Activated naive CD8-positive, alpha-beta T cell treated with anti-CD3 and anti-CD28 coated beads, Interleukin-2, amount 50 U/mL, for 16 hours (primary cell): ENCODE results near the gene PDZD8.
"Not testable (repeated sequence)": the region's sequence is repeated elsewhere in the genome, so short reads cannot be mapped to it uniquely, and the experiment has no call there.

Experiments used
- DNase-seq: peaks from one replicate; pipeline ENCODE4 v3.0.0-alpha.2; 2020; ENCODE audit warnings: low read depth, low spot score

PDZD8 gene

DNA sequence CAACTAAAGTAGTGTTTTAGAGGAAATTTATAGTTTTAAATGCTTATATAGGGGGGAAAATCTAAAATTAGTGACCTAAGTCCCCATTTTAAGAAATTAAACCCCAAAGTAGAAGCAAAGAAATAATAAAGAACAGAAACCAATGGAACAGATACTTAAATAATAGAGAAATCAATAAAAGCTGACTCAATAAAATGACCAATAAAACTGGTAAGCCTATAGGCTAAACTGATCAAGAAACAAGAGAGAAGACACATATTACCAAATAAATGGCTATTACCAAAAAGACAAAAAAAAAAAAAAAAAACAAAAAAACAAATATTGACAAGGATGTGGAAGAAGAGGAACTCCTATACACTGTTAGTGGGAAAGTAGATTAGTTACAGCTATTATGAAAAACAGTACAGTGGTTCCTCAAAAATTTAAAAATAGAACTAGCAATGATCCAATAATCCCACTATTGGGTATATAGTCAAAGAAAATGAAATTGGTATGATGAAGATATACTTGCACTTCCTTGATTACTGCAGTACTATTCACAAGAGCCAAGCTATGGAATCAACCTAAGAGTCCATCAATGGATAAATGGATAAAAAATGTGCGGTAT is 81.1 kb downstream of the PDZD8 start:
- no peak for DNase-seq

DNA sequence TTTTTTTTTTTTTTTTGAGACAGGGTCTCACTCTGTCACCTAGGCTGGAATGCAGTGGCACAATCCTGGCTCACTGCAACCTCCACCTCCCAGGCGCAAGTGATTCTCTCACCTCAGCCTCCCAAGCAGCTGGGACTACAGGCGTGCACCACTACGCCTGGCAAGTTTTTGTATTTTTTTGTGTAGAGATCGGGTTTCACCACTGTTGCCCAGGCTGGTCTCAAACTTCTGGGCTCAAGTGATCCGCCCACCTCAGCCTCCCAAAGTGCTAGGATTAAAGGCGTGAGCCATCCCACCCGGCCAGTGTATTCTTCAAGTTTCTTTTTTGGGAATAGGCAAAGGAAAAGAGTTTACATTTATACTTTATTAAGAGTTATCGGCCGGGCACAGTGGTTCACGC is 84.4 kb downstream of the PDZD8 start:
- not testable (repeated sequence) for DNase-seq

DNA sequence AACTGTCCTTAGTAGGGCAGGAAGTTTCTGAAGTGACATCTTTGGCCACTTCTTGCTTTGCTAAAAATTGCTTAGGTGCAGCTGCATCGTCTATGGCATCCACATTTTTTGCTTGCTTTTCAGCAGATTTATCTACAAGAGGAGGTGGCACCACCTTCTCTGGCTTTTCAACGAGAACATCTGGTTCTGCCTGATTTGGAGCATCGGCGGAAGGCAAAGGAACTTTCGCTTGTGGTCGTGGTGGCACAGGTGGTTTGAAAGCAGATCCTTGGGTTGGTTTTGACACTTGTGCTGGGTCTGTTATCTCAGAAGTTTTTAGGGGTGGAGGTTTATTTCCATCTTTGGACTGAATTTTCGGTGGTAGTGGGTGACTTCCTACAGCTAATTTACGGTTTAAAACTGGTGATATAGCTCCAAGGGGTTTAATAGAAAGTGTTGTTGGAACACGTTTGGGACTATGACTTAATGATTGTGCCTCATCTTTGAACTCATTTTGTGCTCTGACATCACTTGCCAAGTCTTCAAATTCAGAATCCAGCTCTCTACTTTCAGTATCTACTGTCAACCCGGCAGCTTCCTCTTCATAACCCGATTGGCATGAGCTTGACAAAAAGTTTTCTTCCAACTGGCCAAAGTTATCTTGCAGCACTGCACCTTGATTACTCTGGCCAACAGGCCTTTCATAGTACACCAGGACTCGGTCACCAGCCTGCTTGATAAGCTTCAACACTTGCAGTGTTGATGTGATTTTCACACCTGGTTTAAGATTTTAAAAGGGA is 90.3 kb downstream of the PDZD8 start:
- DNase-seq: no peak

GRCh38 chr10:117277675-117278074 is 97.6 kb downstream of the PDZD8 start:
- no peak for DNase-seq

DNA sequence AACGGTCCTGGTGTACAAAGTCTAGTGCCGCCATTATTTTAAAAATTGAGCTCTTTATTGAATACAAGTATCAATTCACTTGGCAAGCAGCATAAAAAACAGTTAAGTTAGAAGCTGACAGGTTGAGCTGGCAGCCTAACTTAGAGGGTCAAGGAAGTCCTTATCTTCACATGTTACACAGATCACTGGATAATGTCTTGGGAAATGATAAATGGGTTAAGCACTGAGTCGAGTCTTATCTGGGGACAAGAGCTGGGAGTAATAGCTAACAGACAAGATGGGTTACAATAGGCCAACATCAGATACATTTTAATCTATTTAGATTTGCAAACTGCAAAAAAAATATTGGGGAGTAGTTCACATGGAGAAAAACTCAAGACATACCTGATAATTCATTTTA is 100.1 kb downstream of the PDZD8 start:
- no peak for DNase-seq

GRCh38 chr10:117274509-117274908 is 100.7 kb downstream of the PDZD8 start:
- no peak for DNase-seq

DNA sequence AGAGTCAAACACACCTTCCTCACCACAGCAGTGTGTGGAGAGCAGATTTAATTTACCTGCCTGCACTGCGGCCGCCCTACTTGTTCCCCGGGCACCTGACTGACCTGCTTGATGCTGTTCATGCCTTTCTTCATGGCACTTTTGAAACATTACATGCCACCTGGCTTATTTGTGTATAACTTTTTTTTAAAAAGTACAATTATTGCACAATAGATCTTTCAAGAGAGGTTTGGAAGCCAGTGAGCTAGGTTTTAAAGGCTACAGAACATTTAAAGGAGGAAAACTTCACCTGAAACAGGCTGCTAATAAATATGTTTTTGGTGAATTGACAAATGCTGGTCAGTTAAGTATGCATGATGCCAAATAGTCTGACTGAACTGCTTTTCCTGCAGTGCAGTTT is 101.3 kb downstream of the PDZD8 start:
- DNase-seq: no peak

DNA sequence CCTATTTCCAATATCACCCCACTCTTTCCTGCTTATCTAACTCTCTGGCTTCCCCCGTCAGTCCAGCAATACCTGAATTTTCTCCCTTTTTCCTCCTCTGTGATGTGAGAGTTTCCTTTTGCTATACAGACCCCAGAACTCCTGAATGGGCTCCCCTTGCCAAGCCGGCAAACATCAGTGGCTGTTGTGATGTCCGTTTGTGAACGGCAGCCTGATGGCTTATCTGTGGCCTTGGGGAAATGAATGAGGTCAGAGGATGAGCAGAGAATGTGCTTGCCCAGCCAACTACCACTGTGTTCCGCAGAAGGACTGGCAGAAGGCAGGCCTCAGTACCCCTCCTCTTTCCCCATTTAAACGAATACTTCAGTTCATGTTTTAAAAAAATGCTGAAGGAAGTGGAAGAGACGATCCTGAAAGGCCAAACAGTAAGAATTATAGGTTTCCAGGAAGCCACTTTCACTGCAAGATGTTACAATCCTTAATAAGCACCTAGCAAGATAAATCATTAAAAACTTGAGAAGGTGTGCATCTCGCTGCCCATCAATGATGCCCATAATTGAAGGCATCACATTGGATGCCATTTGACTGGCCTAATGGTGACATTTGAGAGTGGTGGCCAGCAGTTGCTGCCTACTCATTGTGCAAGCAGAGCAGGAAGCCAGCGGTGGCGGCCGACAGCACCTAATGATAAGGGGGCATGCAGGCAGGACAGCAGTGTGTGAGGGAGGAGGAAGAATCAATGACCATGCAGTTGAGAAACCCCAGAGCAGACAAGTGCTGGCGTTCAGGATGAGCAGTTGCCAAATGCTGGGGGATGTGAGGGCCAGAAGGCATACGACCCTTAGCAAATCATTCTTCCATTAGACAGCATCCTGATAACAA is 102.8 kb downstream of the PDZD8 start:
- DNase-seq: no peak

DNA sequence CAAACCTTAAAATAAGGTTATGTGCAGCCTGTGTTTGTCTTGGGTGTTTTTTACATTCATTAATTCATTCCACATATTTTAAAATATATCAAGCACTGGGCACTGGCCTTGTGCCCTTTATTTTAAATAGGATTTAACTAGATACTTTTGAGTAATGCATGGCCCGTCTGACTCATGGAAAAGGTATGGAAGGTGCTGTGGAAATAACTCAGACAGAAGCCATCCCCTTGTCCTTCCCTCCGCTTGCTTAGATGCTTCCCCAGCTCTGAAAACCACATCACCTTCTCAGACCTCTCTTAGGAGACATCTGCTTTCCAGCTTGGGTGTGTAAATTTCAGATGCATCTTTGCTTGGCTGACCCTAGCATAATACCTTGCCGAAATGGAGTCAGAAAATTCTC is 103.8 kb downstream of the PDZD8 start:
- DNase-seq: no peak

DNA sequence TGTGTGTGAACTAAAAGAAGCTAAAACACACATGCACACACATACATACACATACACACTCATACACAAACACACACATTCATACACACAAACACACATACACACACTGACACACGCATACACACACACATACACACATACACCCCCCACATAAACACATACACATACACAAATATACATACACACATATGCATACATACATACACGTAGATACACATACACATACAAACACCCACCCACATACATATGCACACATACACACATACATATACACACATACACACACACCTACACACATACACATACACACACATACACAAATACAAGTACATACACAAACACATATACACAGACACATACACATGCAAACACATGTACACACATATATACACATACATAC is 106.3 kb downstream of the PDZD8 start:
- no peak for DNase-seq

DNA sequence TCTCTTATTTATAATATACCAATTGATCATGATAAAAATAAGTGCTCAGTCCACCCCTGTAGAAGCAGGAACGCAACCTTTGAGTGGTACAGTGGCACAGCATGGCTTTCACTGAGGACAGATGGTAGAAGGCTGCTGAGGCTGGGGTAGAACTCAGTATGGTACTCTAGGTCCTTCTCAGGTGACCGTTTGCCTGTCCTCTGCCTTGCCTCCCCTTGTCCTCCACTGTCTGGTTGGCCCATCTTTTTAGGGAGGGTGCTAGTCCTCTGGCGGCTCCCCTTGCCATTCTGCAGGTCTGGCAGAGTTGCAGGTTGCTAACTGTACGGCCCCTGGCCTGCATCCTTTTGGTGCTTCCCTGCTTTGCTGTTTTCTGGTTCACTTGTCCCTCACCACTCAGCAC is 107.0 kb downstream of the PDZD8 start:
- DNase-seq: no peak

DNA sequence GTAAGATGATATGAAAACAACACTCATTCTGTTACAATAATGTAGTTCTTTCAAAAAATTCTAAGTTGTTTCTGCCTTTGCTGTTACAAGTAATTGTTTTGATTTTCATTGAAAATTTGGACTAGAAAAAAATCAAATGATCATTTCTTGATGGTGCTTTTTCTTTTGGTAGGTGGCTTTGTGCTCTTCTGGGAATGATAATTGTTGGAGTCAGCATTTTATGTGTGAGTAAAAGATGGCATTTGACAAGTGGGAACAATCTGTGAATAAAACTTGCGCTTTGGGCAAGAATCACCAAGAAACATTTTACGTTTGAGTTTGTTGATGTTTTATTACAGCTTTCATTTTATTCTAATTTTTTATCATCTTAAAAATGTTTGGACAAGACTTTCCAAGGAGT is 108.4 kb downstream of the PDZD8 start:
- no peak for DNase-seq

- no peak for DNase-seq
Measured at GRCh38 chr10:117266400-117266799, 108.8 kb downstream of the PDZD8 start.

DNA sequence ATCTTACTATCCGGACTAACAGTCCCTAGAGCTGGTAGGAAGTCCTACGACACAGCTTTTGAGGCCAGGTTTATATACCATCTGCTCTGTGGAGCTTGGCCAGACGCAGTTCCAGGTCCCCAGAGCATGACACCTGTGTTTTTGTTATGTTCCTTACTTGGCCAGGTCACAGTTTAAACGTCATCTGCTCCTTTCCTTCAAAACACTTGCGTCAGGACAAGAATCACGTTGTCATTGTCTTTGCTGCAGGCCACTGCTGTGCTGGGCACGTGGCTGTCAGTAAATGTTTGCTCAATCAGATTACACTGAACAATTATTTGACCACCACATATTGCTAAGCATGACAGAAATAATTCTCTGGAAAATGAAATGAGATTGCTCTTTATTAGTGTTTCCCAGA is 110.5 kb downstream of the PDZD8 start:
- no peak for DNase-seq

- no peak for DNase-seq
Measured at GRCh38 chr10:117262903-117263293, 112.3 kb downstream of the PDZD8 start.

DNA sequence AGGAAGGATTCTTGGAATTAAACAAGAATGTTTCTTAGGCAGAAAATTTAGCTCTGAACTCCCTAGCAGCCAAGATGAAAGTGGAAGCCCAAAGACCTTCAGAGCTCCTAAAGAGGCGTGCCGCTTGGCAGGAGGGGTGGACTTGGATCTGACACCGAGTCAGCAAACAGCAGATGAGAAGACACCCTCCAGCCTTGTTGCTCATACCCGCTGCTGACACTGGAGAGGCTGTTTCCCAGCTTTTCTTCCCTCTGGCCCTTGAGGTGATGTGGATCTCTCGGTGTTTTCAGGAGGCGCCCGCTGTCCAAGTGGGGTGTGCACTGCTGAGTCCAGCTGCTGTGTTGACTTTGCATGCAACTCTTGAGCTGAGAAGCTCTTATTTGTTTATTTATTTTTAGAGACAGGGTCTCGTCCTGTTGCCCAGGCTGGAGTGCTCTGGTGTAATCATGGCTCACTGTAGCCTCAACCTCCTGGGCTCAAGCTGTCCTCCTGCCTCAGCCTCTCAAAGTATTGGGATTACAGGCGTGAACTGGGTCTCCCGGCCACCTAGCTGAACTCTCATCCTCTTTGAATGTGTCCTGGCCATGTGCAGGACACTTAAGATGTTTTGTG is 112.8 kb downstream of the PDZD8 start:
- DNase-seq: no peak

DNA sequence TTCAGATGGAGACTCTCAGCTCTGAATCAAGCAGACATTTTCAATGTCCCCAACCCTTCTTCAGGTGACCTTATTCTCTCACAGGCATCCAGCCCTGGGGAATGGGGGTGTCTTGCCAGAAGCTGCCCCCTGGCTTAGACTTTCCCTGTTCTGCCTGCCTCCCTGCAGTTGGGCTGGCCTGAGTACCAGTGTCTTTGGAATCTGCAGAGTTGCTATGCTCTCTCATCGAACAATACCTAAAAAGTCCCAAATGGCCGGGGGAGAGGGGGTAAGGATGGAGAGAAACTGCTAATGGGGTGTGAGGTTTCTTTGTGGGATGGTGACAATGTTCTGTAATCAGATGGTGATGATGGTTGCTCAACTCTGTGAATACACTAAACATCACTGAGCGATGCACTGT is 113.7 kb downstream of the PDZD8 start:
- no peak for DNase-seq

DNA sequence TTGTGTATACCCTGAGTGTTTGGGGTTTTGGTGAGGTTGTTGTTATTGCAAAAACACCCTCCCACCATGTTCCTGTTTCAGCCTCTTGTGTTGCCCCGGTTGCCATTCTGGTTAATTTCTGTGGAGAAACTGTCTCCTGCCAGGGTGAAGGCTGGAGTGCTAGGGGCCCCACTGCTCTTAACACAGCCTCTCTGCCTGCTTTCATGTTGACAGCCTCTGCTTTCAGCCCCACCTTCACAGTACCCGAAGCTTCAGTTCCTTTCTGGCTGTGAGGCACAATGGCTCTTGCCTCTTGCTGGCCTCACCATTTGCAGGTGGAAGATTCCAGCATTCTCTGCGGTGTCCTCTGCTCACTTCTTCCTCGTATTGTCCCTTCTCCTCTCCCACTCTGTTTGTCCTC is 115.2 kb downstream of the PDZD8 start:
- DNase-seq: no peak

GRCh38 chr10:117259279-117259678 is 116.0 kb downstream of the PDZD8 start:
- DNase-seq: no peak

DNA sequence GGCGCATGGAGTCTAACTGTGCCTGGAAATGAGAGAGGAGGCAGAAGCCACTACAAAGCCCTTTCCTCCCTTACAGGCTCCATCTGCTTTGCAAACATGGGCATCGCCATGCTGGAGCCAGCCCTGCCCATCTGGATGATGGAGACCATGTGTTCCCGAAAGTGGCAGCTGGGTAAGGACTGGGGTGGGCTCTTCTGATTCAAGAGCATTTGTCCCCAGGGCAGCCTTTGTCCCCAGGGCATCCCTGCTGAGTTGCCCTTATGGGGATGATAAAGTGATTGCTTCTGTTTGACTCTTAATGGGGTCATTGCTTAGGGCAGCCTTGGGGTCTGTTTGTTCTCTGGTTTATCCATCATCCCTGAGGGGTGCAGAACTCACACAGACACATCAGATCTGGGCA is 117.5 kb downstream of the PDZD8 start:
- DNase-seq: no peak

DNA sequence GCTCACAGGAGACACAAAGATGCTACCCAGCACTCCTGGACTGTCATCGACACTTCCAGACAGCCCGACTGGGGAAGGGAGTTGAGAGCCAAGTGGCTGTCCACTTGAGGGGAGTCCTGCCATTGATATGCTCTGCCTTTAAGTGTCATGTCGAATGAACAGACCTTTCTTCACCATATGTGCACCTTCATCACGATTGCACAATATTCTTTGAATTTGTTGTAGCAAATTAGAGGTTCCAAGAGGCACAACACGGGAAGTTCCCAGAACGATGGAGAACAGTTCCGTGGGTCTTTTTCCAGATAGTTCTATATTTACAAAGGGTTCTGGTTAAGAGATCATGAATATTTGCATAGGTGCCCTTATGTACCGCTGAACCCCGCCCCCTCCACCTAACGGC is 118.3 kb downstream of the PDZD8 start:
- no peak for DNase-seq

- no peak for DNase-seq
Measured at GRCh38 chr10:117255835-117256460, 119.3 kb downstream of the PDZD8 start.
